GM21367 (cell line): ENCODE data around the gene CALD1.

Source experiments
- ATAC-seq: cut with Tn5 transposase; IDR thresholded peaks from one replicate; pipeline ENCODE4 v1.9.1; 2021; ENCODE audit not compliant: unreplicated experiment

Gene CALD1

DNA sequence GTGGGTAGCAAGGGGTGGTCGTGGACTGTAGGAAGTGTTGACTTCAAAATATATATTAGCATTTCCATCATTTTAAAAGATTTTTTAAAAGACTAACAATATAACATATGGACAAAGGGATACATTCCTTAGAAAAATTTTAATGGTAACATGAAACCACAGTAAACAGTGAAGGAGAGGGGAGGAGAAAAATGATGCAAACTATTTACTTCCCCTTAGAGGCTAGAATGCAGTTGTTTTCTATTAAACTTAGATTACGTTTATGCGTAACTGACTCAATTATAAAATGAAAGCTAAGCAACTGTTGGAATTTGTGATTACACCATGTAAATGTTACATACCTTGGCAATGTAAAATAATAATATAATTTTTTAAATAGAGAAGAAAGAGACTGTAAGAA is 41.3 kb downstream of the CALD1 start:
- no peak for ATAC-seq

DNA sequence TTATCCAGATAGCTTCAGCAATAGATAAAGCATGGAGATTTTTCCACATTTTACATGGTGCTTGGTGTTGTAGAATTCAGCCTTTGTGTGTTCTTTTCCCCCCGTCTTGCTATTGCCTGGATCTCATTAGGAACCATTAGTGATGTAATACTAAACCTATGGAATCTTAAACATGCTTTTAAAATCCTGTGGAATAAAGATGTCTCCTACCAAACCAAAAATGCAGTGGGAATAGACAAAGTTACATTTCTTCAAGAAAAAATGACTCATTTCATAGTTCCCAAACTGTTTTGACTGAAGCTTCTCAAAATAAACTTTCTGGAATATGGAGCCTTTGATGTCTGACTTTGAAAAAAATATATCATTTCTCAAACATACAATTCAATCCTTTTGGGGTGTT is 44.0 kb downstream of the CALD1 start:
- ATAC-seq: no peak

- no peak for ATAC-seq
Observed at GRCh38 chr7:134825666-134826065, 46.2 kb downstream of the CALD1 start.

- ATAC-seq: no peak
Observed at GRCh38 chr7:134826105-134826504, 46.7 kb downstream of the CALD1 start.

DNA sequence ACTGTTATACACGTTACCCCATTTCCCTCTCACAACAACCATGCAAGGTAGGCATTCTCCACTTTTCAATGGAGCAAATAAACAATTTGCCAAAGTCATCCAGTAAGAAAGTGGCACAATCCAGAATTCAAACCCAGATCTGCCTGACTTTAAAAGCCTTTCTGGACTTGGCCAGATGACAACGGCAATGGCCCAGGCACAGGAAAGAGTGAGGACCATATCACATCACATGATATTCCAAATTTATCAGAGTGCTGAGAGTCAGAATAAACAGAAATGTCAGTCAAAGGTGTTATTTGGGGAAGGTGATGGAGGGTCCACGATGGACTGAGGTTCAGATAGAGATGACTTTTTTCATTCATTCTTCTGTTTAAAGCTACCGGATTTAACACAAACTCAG is 48.0 kb downstream of the CALD1 start:
- ATAC-seq: no peak

GRCh38 chr7:134827889-134828288 is 48.5 kb downstream of the CALD1 start:
- no peak for ATAC-seq

GRCh38 chr7:134828361-134828760 is 48.9 kb downstream of the CALD1 start:
- ATAC-seq: no peak

- no peak for ATAC-seq
Observed at GRCh38 chr7:134829380-134829986, 50.0 kb downstream of the CALD1 start.

DNA sequence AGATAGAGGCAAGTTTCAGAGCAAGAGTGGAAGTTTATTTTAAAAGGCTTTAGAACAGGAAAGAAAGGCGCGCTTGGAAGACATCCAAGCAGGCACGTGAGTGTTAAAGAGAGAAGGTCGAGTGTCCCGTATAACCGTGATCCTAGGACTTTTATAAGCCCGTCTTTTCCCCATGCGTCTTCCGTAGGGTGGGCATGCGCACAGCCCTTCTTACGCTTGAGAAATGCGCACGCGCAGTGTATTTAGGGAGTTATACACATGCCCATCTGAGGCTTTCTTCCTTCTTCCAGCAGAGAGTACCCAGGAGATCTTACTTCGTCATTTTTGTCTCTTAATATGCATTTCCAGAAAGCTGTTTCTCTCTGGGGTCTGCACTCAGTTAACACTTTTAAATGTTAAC is 52.4 kb downstream of the CALD1 start:
- ATAC-seq: no peak

DNA sequence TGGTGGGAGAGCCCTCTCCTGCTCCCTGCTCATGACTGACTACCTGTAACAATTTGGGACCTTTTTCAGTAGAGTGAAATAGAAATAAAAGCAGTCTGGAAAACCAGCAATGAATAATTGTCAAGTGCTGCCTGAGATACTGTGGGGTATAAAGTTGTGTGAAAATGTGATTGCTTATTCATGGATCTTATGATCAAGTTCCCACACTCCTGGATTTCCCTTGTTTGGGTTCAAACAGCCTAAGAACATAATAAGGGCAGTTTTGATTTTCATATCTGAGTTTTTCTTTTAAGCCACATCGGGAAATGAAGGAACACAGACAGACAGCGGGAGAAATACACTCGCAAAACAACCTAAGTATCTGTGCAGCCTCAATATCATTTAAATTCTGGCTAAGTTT is 52.9 kb downstream of the CALD1 start:
- ATAC-seq: no peak

DNA sequence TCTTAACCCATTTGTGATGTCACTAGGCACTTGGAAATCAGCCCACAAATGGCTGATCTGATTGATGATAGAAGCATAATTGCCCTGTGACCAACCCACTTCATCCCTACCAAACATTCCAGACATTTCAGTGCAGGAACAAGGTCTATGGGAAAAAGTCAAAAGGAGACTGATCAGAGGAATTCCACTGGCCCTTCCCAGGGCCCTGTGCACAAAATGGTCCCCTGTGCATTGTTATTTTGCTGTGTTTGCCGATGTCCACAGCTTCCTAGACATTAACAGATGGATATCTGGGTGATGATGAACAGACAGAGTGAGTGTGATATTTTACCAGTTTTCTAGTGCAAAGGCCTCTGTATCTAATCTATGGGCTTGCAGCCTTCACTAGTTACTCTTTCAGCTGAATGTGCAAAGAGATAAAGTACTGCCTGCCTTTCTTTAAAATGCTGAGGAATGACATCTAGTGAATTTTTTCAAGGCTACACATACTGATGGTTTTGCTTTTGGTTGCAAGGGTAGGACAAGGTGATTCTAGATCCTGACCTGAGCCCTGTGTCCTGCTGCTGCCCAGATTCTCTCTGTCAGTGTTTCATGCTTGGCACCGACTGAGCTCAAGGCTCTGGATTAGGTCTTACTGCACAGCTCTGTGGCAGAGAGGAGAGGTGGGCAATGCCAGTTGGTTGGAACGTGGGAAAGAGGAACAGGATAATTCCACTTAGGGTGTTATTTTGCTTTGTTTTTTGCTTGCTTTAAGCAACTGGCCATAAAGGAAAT is 55.4 kb downstream of the CALD1 start:
- ATAC-seq: no peak

DNA sequence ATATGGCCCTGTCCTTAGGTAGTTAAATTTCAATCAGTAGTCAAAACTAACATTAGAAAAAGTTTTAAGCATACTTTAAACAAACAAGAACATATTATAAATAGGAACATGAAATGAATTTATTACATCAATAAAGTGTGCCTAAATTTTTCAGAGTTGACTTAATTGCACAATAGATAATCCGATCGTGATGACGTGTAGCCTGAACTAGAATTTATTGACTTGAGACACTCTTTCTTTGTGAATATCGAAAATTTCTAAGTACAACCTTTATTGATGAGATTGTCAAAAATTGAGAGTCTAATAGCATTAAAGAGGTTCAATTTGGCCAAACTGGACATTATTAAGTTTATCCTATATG is 56.0 kb downstream of the CALD1 start:
- no peak for ATAC-seq

DNA sequence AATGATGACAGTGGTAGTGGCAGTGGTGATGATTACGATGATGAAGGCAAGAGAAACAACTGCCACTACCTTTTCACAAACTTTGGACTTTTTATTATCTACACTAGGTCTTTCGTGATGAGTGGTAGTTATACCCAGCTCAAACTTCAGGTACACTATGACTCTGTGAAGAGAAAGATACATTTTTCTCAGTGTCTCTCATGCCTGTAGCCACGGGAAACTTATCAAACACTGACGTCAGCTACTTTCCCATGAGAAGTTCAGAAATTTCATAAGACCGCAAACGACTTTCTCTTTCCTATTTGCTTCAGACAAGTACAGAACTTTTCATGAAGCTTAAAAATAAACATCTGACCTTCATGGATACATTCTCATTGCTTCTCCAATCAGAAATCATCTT is 57.0 kb downstream of the CALD1 start:
- ATAC-seq: no peak

DNA sequence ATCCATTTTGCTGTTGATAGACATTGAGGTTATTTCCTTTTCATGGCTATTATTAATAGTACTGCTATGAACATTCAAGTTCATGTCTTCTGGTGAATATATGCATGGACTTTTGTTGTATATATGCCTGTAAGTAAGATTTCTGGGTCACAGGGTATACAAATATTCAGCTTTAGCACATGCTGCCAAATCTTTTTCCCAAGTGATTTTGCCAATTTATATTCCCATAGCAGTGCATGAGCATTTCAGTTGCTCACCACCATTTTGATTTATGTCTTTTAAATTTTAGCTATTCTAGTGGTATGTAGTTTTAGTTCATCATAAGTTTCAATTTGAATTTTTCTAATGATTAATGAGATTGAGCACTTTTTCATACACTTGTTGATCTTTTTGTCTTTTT is 59.9 kb downstream of the CALD1 start:
- no peak for ATAC-seq

DNA sequence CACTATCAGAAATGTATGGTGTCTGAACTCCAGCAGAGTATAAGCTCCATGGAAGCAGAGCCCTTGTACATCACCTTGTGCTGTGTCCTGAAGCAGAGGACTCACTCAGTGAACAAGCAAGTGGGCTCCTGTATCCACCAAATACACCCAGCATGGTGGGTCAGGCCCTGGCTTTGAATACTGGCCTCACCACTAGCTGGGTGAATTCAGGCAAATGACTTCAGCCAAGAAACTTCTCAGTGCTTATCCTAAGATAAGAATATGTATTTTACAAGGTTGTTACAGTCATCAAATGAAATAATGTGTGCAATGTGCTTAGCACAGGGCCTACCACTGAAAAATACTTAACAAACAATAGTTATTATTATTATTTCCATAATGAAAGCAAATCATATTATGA is 62.6 kb downstream of the CALD1 start:
- no peak for ATAC-seq

- ATAC-seq: no peak
Observed at GRCh38 chr7:134842886-134843430, 63.5 kb downstream of the CALD1 start.

GRCh38 chr7:134844200-134844599 is 64.8 kb downstream of the CALD1 start:
- ATAC-seq: no peak

DNA sequence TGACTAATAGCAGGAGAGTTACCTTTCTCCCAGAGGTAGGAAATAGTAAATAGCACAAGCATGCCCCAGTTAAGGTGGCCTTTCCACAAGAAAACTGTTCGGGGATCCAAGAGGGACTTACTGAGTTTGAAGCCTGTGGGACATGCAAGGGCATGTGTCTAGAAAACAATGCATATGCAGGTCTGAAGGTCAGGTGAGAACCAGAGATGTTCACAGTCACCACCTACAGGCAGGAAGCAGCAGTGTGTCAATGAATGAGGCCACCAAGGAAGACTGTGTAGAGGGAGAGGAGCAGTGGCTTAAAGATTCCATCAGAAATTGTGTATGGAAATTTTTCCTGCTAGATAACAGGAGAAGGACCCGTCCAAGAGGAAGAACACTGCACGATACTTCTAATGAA is 66.0 kb downstream of the CALD1 start:
- no peak for ATAC-seq

- ATAC-seq: no peak
Observed at GRCh38 chr7:134847851-134848588, 68.6 kb downstream of the CALD1 start.

GRCh38 chr7:134850066-134850465 is 70.6 kb downstream of the CALD1 start:
- no peak for ATAC-seq

DNA sequence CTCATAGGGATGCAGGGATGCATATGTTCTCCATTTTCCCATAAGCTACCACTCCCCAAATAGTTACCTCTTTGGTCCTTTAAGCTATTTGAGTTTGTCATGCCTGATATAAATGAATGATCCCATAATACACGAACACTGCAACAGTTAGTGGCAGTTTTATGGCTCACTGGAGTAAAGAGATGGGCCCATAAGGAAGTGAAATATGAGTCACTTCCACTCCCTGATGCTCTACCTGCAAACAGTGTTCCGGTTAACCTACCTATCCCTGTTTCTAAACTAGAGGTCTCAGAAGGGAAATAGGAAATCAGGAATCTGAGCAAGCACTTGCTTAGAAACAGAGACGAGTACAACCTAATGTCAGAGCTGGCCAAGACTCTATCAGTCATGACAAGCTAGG is 71.7 kb downstream of the CALD1 start:
- no peak for ATAC-seq

DNA sequence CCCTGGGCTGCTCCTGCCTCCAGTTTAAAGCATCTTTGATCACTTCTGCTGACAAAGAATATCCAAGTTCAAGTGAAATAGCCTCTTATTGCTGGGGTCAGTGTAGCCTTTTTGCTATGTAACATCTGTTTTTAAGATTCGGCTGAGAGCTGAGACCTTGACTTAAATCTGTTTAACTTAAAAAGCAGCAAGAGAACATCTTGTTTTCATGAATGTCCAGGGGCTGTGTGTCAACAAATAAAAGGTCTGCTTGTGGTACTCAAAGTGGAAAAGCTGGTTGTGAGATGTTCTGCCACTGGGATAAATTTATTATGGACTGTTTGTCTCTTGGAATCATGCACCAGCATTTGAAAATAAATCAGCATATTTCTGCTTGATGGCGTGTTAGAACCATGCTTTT is 73.2 kb downstream of the CALD1 start:
- no peak for ATAC-seq
